Measurements from ENCODE around the gene OR10H5.
"Not testable (repeated sequence)": the region's sequence is repeated elsewhere in the genome, so short reads cannot be mapped to it uniquely, and the experiment has no call there.

OR10H5 gene, protein sequence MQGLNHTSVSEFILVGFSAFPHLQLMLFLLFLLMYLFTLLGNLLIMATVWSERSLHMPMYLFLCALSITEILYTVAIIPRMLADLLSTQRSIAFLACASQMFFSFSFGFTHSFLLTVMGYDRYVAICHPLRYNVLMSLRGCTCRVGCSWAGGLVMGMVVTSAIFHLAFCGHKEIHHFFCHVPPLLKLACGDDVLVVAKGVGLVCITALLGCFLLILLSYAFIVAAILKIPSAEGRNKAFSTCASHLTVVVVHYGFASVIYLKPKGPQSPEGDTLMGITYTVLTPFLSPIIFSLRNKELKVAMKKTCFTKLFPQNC

DNA sequence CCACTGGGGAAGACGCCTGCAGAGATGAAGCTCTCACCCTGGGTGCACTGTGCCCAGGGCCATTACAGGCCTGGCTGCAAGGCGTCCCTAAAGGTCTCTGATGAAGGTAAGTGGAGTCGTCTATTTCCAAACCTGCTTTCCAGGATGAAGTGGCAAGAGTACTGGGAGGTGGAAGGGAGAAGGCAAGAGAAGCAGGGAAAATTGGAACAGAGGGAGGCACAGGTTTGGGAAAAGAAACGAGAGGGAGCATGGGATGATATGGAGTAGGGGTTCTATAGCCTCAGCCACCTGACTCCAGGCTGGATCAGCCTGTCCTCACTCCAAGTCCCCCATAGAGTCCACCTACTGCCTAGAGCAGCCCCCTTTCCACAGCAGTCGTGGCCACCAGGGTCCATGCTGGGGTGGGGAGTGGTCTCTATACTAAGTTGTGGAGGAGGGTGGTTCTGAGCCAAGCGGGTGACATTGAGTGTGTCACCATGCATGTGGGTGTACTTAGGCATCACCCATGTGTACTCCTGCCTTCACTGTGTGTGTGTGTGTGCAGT lies at the start of gene OR10H5:
Gene OR10H5 (plus strand): TSS at position 51 of the 545 bp plus-strand sequence. CDS start 6,388 bp downstream, outside the sequence.
- no peak for DNase-seq (ENCODE audit: low read depth)

DNA sequence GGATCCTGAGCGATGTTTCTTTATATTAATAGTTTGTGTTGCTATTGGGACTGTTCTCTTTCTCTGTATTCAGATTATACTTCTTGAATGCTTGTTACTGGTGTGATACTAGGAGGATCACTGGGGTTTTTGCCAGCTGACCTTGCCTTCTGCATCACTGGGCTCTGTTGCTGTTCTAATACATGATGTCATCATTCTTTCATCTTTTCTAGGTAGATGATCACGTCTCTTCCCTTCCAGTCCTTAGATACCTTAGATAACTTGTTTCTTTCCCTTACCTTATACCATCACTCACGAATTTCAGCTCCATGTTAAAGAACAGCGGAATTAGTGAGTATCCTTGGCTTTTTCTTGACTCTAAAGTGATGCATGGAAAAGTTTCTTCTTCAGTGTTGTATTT lies 49.7 kb upstream of the OR10H5 start, which contains the start of gene OR10H3:
Gene OR10H3 (plus strand): TSS at position 264 of the 400 bp plus-strand sequence. CDS start 3,408 bp downstream, outside the sequence.
- no peak for DNase-seq (ENCODE audit: low read depth)

DNA sequence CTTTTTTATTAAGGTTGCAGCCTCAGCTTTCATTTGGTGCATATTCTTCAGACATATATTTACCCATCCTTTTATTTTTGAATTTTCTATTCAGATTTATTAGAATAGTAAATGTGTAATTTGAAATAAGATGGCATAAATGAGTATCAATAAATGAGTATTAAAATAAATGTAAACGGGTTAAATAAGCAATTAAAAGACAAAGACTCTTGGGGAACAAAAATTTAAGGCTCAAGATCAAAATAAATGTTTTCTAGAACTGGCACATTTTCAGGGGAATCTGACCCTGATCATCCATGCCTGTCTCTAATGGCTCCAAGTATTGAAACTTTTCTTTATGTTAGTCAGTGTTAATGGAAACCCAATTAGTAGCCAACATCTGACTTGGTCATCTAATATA lies 46.7 kb upstream of the OR10H5 start:
- DNase-seq (ENCODE audit: low read depth): no peak

DNA sequence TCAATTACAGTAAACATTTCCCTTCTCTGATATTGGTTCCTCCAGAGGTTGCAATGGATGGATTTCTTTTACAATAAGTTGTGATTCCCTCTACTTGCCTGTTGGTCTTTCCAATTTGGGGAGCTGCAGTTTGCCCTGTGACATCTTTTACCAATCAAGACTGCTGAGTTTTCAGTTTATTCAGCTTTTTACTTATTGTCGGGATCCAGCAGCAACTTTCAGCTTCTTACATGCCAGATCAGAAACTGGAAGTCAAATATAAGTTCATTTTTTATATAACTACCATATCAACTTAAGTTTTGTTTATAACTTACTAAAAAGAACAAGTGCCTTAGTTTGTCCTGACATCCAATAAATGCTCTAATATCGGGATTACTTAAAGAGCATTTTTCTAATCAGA lies 39.2 kb upstream of the OR10H5 start:
- no peak for DNase-seq (ENCODE audit: low read depth)

DNA sequence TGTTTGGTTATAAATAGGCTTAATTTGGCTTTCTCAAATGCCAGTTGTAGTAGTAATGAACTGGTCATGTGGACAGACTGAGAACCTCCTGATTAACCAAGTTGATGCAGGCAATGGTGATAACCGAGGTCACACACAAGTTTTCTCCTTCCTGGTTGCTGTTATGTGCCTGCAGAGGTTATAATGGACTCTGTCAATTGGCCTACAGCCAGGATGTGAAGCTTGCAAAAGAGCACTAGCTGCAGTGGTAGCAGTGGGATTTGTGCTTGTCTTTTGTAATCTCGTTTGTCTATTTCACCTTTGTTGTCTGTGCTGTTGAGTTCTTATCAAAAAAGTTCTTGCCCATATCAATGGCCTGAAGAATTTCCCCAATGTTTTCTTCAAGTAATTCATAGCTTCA lies 29.1 kb upstream of the OR10H5 start:
- no peak for DNase-seq (ENCODE audit: low read depth)

DNA sequence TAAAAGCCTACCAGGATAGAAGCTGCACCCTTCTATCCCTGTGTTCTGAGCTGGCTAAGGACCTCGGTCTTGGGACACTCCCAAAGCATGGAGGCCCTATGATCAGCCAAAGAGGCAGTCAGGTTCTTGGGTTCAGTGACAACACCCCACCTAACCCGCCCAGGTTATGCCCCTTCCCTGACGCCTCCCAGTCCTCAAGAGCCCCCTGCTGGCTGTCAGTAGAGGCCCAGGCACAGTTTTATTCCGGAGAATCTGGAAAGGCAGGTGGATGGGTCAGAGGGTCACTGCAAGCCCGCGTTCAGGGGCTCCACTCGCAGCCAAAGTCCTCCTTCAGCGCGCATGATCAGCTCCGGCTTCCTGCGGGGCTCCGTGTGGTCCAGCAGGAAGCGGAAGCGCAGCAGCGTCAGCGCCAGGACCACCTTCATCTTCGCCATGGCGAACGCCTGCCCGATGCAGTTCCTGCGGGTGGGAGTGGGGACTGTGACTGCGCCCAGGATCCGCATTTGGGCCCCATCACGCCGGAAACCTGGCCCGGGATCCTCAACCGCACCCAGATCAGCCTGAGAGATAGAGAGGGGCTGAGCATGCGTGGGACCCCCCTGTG lies 27.4 kb upstream of the OR10H5 start:
- no peak for DNase-seq (ENCODE audit: low read depth)

DNA sequence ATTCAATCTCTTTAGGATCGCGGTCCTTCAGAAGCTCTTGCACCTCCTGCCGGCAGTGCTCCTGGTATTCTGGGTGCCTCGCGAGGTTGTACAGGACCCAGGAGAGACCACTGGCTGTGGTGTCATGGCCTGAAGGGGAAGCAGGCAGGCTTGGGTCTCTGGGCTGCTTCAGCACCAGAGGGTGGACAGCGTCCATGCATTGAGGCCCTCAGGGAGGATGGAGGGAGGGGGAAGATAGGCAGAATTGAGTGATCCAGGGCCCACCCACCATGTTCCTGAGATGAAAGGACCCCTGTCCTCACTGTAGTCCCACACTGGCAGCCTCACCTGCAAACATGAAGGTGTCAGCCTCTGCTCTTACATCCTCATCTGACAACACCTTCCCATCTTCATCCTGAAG lies 17.9 kb upstream of the OR10H5 start:
- no peak for DNase-seq (ENCODE audit: low read depth)

DNA sequence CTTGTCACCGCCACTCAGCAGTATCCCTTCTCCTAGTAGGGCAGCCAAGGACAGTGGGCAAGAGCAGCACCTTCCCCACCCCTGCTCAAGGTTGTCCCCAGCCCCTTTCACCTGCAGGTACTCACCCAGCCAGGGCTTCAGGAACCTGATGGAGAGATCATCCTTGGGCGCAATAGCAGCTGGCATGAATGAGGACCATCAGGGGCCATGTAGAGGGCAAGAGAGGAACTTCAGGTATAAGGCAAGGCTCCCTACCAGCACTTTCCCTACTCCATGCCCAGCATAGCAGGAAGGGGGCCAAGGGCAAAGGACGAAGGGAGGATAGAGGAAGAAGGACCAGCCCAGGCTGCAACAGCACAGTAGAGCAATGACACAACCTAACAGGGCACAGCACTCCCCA lies 13.3 kb upstream of the OR10H5 start:
- not testable (repeated sequence) for DNase-seq (ENCODE audit: low read depth)

DNA sequence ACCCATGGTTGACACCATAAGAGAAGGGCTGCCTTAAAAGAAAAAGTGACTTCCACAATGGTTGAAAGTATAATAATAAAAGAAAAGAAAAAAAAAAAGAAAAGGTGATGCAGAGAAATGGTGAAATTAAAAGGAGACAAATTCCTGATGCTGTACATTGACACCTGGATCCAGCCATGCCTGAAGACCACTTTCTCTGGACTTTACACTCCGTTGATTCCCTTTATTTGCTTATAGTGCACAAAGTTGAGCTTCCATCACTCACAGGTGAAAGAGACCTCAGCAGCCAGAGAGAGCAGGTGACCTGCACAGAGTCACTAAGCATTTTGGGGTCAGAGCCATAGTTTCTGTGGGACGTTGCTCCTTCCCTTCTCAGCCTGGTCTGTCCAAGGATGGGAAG lies 12.2 kb upstream of the OR10H5 start:
- DNase-seq (ENCODE audit: low read depth): no peak

DNA sequence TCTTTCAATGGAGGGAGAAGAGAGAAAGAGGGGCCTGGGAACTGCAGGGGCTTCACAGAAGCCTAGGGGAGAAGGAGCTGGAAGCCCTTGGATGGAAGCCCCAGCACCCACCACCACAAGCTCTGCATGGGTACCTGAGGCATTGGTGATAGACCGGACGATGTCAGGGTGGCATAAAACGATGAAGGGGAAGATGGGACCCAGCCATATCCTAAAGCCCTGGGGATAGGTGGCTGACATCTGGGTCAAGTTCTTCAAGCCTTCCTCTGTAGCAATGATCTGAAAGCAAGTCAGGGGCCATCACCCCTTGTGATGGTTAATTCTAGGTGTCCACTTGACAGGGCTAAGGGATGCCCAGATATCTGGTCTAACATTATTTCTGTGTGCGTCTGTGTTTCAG lies 11.2 kb upstream of the OR10H5 start:
- no peak for DNase-seq (ENCODE audit: low read depth)

DNA sequence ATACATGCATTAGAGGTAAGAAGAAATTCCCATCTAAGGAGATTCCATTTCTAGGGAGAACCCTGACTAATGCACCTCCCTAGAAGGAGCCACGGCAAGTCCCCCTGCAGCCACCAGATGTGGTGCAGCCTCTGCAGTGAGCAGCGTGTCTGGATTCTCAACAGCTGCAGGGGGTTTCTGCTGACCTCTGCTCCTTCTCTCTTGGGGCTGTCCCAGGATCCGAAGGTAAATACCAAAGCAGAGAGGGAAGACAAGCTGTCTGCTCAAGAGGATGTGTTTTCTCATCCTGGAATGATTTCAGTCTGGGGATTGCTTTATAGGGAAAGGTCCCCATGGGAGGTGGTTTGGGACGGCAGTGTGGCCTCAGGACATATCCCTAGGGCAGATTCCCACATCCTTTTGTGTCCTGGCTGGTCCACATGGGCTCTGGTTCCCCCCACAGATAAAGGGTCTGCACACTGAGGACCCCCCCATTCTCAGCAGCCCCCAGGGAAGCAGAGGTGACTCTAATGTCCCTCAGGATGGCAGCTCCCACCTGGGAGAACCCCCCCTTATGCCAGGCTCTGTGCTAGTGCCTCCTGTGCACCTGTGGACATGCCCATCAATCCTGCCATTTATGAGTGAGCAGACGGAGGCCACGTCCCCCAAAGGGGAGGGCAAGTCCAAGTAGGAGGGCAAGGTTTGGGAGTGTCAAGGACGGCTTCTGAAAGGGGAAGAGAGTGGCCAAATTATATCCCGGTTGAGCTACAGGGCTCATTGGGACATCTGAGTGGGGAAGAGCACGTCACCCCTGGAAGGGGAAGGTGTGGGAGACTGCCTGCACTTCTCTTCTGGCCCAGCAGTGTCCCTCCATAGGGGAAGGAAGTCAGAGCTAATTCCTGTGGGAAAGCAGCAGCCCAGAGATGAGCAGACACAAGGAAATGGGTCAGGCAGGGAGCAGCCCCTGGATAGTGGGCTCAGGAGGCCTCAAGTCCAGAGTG lies 10.2 kb upstream of the OR10H5 start:
- DNase-seq (ENCODE audit: low read depth): no peak

DNA sequence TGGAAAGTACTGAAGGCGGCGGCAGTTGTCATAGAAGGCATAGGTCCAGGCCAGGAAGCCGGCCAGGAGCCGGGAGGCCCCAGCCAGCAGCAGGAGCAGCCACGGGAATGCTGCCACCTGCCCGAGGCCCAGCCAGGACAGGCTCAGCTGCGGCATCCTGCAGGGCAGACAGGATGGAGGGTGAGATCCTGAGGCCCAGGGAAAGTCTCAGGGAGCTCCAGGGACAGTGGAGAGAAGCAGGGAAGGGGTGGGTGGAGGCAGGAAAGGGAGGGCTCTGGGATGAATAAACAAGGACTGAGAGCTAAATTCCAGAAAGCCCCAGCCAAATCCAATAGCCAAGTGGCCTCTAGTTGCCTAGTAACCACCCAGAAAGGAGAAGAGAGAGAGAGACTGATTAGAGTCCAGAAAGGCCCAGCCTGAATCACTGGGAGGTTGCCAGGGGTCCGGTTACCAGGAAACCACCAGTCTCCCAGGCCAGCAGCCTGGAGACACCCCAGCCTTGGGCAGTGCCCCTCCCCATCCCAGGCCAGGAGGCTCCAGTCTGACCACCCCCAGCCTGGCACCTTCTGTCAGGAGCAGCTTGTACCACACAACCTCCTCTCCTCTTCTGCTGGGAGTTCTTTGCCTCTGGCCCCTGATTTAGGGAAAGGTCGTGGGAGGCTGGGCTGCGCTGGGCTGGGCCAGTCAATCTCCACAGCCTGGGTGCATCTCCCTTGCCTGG lies 7.5 kb upstream of the OR10H5 start:
- DNase-seq (ENCODE audit: low read depth): no peak

DNA sequence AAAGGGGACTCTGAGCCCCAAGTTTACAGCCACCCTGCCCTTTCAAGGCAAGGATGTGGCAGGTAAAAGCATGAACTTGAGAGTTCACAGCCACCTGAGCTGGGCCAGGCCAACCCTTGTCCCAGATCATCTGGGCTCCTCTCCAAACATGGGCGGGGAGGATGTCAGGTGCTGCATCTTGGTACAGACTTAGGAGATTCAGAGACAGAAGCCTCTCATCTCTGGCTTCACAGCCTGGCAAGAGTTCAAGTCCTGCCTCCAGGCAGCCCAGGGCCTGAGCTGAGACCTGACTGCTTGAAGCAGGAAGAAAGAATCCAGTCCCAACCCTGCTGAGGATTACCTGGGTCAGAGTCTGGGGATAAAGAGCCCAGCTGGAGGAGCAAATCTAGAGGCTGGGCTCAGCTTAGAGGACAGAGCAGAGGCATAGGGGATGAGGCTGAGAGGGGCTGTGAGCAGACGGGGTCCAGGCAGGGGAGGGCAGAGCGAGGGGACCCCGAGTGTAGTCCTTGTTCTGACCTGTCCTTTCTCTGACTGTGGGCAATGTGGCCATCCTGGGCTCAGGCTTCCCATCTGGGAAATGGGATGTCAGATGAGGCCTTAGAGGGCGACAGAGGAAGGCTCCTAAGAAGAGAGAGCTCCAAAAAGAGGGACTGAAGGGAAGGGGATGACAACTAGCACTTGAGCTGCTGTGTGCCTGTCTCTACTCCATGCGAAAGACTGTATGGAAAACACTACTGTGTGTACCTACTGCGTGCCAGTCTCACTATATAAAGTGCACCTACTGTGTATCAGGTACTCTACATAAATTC lies 6.6 kb upstream of the OR10H5 start:
- no peak for DNase-seq (ENCODE audit: low read depth)

DNA sequence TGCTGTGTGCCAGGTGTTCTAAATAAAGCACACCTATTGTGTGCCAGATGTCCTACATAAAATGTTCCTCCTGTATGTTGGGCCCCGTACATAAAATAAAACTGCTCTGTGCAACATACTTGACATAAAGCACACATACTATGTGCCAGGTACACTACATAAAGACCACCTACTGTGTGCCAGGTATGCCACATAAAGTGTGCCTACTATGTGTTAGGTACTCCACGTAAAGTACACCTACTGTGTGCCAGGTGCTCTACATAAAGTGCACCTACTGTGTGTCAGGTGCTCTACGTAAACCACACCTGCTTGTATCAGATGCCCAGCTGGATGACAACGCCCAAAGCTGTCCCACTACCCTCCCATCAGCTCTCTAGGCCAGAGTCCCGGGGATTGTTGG lies 5.8 kb upstream of the OR10H5 start:
- no peak for DNase-seq (ENCODE audit: low read depth)

DNA sequence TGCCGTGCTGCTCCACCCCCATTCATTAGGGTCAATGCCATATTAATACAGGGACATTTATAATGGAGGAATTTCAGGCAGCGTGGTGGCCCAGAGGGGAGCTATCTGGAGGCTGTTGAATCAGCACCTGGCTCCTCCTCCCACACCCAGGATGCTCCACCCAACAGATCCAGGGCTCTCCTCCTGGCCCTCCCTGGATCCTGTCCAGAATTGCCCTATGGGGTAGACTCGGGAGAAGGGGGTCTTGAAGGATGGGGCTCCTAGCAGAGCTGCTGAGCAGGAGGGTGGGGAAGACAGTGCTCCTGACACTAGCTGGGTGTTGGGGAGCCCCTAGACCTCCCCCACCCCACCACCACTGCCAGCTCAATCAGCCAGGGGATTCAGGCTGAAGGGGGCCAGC lies 5.2 kb upstream of the OR10H5 start:
- DNase-seq (ENCODE audit: low read depth): no peak

DNA sequence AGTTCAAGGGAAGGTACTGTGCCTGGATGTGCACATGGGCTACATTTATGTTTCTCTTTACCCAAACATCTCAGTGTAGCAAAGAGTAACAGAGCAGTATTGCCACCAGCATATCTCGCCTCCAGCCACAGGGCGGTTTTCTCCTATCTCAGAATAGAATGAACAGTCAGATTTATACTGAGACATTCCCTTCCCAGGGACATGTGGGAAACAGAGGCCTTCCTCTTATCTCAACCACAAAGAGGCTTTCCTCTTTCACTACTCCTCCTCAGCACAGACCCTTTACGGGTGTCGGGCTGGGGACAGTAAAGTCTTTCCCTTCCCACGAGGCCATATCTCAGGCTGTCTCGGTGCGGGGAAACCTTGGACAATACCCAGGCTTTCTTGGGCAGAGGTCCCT lies 4.6 kb upstream of the OR10H5 start:
- not testable (repeated sequence) for DNase-seq (ENCODE audit: low read depth)

DNA sequence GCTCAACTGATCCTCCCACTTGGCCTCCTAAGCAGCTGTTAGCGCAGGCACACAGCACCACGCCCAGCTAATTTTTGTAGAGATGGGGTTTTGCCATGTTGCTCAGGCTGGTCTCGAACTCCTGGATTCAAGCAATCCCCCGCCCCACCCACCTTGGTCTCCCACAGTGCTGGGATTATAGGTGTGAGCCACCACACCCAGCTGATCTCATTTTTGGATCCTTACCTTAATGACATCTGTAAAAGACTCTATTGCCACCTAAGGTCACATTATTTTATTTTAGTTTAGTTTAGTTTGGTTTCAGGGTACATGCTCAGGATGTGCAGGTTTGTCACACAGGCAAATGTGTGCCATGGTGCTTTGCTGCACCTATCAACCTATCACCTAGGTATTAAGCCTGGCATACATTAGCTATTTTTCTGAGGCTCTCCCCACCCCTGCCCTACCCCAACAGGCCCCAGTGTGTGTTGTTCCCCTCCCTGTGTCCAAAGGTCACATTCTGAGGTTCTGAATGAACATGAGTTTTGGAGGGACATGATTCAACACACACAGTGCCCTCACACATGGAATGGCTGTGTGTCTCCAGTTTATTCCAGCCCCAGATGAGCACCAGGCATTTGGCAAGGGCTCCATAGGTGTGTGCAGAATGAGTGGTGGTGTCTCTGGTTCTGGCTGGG lies 1.3 kb downstream of the OR10H5 start:
- DNase-seq (ENCODE audit: low read depth): no peak

DNA sequence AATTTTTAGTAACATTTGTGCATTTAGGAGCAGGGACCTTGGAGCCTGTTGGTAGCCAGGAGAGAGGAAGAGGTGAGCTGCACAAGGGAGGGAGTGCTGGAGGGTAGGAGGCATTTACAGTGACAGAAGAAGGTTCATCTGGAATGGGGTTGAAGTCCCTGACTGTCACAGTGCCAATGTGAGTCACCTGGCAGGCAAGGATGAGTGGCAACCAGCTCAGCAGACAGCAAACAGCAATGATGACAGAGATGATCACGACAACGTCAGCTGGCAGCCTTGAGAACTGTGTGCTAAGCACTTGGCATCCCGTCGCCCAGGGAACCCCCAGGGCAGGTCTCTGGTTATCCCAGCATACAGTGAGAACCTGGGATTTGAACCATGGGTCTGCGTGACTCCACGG lies 2.6 kb downstream of the OR10H5 start:
- DNase-seq (ENCODE audit: low read depth): no peak

DNA sequence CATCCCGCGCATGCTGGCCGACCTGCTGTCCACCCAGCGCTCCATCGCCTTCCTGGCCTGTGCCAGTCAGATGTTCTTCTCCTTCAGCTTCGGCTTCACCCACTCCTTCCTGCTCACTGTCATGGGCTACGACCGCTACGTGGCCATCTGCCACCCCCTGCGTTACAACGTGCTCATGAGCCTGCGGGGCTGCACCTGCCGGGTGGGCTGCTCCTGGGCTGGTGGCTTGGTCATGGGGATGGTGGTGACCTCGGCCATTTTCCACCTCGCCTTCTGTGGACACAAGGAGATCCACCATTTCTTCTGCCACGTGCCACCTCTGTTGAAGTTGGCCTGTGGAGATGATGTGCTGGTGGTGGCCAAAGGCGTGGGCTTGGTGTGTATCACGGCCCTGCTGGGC lies 6.8 kb downstream of the OR10H5 start:
- not testable (repeated sequence) for DNase-seq (ENCODE audit: low read depth)

DNA sequence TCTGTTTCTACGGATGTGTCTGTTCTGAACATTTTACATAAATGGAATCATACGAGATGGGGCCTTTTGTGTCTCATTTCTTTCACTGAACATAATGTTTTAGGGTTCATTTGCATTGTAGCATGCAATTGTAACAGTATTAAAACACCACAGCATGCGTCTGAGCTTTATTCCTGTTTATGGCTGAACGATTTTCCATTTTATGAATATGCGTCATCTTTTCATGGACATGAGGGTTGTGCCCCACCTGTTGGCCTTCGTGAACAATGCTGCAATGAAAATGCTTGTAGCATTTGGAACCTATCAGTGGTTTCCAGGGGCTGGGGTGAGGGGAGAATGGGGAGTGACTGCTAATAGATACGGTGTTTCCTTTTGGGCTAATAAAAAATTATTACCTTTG lies 22.9 kb downstream of the OR10H5 start:
- no peak for DNase-seq (ENCODE audit: low read depth)
